Stimulated activated CD4-positive, alpha-beta T cell treated with anti-CD3 and anti-CD28 coated beads, TNF-alpha, amount 100 ng/mL, for 1 hour (primary cell): ENCODE results near the gene MXRA5.
"Not testable (repeated sequence)": the region's sequence is repeated elsewhere in the genome, so short reads cannot be mapped to it uniquely, and the experiment has no call there.

Experiments
- DNase-seq, 3 donors: peaks; one replicate each; pipeline ENCODE4 v3.0.0-alpha.2; 2020; ENCODE audit warnings: low read depth in 3 of 3, low spot score in 1 of 3

The MXRA5 gene, protein sequence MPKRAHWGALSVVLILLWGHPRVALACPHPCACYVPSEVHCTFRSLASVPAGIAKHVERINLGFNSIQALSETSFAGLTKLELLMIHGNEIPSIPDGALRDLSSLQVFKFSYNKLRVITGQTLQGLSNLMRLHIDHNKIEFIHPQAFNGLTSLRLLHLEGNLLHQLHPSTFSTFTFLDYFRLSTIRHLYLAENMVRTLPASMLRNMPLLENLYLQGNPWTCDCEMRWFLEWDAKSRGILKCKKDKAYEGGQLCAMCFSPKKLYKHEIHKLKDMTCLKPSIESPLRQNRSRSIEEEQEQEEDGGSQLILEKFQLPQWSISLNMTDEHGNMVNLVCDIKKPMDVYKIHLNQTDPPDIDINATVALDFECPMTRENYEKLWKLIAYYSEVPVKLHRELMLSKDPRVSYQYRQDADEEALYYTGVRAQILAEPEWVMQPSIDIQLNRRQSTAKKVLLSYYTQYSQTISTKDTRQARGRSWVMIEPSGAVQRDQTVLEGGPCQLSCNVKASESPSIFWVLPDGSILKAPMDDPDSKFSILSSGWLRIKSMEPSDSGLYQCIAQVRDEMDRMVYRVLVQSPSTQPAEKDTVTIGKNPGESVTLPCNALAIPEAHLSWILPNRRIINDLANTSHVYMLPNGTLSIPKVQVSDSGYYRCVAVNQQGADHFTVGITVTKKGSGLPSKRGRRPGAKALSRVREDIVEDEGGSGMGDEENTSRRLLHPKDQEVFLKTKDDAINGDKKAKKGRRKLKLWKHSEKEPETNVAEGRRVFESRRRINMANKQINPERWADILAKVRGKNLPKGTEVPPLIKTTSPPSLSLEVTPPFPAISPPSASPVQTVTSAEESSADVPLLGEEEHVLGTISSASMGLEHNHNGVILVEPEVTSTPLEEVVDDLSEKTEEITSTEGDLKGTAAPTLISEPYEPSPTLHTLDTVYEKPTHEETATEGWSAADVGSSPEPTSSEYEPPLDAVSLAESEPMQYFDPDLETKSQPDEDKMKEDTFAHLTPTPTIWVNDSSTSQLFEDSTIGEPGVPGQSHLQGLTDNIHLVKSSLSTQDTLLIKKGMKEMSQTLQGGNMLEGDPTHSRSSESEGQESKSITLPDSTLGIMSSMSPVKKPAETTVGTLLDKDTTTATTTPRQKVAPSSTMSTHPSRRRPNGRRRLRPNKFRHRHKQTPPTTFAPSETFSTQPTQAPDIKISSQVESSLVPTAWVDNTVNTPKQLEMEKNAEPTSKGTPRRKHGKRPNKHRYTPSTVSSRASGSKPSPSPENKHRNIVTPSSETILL (N-terminal part only)

DNA sequence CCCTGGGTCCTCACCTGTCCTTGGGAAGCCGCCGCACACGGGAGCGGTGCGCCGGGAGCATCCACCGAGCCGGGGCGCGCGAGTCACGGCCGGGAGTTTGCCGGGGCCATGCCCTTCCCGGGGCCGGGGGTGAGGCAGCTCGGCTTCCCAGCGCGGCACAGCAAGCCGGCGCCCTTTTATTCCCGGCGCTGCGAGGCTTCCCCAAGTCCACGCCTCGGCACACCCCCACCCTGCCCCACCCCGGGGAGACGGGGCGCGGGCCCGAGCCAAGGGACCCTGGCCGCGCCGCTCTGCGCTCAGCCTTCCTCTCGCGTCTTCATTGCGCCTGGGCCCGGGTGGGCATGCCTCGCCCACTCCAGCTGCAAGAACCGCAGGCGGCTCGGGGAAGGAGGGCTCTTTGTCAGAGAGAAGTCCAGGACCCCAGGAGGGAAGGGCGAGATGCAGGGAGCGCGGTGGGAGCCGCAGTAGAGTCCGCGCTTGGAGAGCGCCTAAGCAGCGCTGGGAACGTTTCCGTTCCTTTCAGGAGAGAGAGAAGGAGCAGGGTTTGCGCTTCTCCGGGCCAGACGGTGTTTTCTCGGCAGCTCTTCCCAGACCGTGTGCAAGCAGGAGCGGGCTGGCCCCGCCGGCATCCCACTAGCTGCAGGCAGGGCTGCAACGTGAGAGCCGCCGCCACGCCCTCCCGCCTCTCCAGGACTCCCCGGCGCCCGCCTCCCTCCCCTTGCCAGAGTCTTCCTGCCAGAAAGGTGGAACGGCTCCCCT lies at the start of gene MXRA5:
Gene MXRA5 (minus strand): TSS at position 152 of the 759 bp plus-strand sequence. CDS start 2,819 bp downstream, outside the sequence.
- DNase-seq: no peak

DNA sequence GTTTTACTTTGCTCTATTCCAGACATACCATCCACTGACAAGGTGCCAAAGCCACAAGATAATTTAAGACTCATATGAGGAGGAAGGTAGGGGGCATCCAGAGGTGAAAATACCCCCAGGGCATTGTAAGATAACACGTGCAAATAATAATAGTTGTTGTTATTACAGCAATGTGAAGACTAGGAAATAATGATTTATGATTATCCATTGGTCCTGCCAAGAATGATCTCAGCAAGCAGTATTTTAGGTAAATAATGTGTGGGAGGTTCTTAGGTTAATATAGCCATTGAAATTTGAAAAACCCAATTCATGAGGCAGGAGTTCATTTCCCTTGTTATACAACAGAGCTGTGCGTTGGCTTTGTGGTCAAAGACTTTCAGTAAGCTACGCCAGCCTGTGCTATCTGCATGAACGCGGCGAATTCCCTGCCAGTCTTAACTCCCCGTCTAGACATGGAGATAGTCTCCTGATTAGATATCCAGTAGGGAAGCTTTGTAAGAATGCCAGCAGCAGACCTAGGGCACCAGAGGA lies 47.2 kb upstream of the MXRA5 start:
- no peak for DNase-seq

DNA sequence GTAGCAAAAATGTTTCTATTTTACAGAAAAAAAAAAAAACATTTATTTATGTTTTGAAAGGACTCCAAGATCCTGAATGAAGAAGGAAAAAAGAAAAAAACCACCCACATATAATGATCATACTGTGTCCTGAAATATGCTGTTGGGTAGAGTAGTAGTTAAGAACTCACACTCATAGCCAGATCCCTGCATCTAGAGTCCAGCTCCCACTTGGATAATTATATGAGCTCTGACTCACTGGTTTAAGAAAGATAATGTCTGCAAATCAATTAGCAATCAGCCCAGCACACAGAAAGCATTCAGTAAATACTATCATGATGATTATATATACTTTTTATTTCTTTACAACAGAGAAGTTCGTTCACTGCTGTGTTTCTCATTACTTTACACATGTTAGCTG lies 46.7 kb upstream of the MXRA5 start:
- no peak for DNase-seq

DNA sequence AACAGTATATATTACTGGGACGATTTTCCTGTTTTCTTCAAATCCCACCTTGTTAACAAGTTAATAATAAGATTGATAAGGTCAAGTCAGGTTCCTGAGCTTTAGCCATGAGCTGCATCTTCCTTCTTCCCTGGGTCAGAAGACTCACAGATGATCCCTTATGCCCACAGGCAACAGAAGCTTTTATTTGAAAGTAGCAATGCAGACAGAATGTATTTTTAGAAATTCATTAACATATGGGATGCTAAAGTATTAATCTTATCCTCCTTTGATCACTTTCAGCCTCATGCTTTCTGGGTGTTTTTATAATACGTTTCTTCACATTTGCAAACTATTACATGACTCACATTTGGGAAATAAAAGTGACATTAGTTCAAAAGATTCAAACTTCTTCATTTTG lies 42.0 kb upstream of the MXRA5 start:
- DNase-seq: no peak

DNA sequence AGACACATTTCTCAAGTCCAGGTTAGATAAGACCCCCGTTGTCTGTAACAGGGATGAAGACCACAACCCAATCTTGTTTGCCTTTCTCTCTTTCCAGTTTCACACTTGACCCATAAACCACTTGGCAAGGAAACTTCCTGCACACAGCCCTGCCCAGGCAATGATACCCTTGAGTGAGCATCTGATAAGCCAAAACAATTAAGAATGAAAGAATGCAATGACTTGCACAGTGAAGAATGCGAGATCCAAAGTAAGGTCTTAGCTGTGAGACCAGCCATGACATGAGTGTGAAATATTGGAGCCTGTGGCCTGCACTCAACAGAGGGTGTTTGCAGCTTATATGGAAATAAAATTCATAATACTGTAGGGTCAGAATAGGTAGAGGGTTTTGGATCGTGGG lies 37.9 kb upstream of the MXRA5 start:
- DNase-seq: no peak

DNA sequence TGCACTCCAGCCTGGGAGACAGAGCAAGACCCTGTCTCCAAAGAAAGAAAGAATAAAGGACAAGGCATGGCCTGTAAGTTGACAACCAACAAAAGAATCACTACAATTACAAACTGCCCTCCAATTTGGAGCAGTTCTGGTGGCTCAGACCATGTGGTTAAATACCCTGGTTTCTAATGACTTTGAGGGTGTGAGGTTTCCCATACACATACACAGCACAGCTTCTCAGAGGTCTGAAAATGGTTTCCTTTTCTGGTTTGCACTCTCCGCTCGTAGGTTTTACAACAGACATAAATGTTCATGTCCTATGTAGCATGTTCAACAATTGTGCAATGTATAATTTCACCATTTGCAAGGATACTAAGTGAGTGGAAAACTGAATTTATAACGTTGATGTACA lies 34.2 kb upstream of the MXRA5 start:
- DNase-seq: no peak

DNA sequence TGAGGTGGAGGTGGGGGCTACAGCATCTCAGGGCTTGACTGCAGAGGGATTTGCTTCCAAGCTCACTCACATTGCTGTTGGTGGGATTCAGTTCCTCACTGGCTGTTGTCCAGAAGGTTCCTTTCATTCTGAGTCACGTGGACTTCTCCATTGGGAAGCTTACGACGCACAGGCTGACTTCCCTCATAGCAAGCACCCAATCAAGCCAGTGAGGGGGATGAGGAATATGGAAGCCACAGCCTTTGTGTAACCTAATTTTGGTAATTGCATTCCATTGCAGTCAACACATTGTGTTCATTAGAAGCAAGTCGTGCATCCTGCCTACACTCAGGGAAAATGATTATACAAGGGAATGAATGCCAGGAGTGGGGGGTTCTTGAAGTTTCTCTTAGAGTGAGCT lies 32.7 kb upstream of the MXRA5 start:
- no peak for DNase-seq

DNA sequence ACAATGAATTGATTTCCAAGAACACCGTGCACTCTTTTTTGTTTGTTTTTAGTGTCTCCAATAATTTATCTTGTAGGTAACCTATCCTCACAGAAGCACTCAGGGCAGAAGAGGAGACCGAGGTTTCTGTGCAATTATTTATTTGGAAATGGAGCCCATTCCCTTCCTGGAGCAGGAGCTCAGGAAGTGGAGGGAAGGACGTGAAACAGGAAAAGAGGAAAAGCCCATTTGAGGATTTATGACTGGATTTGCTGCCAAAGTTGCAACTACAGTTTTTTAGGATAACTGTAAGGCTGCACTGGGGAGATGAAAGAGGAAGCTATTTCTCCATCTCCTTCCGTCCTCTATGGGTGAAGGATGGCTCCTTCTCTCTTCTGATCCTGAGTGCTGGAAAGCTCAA lies 31.7 kb upstream of the MXRA5 start:
- DNase-seq: no peak

DNA sequence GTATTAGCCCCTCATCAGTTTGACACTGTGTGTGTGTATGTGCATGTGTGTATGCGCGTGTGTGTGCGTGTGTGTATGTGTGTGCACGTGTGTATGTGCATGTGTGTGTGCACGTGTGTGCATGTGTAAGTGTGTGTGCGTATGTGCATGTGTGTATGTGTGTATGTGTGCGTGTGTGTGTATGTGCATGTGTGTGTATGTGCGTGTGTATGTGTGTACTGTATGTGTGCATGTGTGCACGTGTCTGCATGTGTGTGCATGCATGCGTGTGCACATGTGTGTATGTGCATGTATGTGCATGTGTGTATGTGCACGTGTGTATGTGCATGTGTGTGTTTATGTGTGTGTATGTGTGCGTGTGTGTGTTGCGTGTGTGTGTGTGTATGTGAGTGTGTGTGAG lies 31.1 kb upstream of the MXRA5 start:
- no peak for DNase-seq

DNA sequence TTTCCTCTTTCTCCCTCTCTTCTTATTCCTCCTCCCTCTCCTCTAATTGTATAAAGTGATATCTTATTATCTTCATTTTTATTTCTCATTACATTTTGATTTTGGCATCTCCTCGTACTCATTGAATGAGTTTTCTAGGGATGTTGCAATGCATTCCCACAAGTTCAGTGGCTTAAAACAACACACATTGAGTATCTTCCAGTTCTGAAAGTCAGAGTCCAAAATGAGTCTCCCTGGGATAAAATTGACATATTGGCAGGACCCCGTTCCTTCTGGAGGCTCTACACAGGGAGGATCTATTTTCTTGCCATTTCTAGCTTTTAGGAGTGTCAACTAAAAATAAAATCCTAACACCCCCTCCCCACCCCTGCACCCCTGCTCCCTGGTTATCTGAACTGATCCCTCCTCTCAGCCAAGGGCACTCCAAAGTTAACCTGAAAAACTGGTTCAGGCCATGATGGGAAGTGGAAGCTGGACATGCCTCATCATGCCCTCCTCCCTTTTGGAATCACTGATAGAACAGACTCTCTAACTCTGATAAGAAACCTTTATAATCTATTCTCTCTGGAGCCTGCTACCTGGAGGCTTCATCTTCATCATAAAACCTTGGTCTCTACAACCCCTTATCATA lies 29.5 kb upstream of the MXRA5 start:
- DNase-seq: not testable (repeated sequence)

DNA sequence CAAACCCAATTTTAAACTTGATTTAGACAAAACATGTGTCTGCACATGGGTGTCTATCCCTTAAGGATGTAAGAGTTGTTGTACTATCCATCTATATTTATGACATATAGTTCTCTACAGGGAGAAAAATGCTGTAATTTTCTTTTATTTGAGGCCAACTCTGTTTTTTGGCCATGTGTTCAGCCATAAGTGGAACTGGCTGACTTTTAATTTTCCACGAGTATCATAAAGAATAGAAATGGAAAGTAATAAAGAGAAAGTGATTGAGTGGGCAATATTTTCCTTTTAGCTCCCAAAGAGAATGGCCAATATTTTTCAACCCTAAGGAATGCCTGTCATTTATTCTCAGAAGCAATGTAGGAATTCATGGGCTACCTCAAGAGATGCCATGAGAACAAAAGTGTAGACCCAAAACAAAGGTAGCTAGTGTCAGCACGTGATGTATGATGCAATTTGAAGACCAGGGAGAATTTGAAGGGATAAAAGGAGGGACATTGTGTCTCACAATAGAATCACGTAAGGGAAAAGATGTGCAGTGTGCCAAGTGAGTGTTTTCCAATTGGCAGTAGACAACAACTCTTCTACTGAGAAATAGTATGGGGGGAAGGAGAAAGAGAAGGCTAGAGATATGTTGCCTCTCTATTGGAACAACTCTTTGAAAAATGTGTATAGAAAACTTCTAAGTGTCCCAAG lies 27.8 kb upstream of the MXRA5 start:
- no peak for DNase-seq

DNA sequence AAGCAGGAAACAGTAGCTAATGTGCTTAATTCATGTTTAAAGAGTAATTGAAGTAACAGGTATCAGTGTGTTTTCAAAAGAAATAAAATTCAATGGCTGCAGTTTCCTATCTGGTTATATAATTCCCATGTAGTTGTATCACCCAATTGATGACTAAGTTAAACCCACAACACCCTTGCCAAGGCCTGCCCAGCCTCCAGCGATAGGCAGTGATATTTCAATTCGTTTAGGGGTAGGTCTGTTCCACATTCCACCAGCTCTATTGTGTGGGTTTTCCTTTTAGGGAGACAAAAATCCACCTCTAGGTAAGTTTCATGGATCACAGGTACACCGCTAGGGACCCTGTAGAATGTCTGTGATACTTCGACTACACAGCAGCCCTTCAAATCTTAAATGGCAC lies 24.7 kb upstream of the MXRA5 start:
- DNase-seq: no peak

DNA sequence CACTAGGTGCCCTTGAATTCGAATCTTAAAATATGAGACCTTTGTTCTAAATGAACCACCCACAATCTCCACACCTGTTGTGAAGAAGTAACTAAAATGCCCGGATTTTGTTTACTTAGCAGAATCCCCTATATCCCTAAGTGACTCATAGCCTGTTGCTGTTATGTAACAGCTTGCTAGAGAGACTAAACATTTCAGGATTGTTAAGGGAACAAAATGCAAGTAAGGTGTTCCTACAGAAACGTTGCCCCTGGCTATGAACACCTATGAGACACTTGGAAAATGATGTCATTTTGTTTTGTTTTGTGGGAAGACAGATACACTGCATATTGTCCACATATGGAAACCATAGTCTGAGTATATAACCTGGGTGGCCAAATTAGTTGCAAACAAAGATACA lies 24.2 kb upstream of the MXRA5 start:
- DNase-seq: no peak

DNA sequence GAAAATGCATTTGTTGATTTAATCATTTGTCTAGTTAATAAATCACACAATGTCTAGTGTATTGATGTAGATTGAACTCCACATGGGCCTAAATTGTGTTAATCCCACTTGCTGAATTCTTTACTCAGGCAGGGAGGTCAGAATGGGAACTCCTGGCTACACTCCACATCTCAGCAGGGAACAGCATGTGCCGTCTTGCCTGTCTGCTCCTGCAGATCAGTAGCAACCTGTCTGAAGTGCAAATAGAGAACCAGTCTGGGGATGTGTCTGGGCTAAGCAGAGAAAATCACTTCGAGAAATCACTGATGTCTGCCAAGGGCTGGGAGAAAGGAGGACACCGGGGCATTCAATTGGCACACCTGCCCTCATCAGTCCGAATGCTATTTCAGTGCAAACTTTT lies 16.5 kb upstream of the MXRA5 start:
- DNase-seq: no peak

DNA sequence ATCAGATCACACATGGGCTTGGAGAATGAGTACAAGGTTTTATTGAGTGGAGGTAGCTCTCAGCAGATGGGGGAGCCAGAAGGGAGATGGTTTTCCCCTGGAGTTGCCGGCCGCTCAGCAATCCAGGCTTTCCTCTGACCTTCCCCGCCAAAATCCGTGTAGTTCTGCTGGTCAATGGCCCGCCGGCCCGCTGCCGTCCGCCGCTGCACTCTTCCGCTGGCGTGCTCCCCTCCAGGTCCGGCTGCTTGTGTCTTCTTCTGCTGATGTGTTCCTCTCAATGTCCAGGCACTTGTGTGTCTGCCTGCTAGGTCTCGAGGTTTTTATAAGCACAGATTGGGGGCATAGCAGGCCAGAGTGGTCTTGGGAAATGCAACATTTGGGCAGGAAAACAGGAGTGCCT lies 14.4 kb upstream of the MXRA5 start:
- DNase-seq: no peak

DNA sequence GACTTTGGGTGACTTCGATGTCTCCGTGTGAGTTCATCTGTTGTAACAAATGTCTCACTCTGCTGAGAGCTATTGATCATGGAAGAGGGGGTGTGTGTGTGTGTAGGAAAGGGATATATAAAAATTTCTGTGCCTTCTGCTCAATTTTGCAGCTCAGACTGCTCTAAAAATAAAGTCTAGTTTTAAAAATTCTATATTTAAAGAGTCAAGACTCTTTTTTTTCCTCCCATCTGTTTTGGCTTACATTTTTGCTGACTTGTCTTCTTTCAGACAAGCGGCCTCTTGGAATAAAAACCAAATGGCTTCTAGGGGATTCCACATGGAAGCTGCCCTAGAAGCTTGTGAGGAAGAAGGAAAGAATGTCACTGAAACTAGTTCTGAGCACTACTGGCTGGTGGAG lies 6.3 kb upstream of the MXRA5 start:
- DNase-seq: not testable (repeated sequence)

DNA sequence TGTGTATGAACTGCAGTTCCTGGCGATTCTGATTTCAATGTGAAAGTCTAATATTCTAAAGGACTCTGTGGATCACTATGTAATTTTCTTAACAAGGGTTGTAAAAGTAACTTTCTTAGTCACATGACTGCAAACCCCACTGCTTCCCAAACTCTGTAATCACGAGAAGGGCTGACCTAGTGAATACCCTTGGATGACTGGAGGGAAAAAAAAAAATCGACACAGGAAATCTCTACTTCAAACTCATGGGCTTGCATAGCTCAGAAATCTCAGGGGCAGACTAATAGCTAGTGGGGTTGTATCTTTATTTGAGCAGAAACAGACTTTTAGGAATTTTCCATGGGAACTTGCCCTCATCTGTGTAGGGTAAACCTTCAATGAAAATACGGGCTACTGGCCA lies 4.8 kb upstream of the MXRA5 start:
- no peak for DNase-seq

DNA sequence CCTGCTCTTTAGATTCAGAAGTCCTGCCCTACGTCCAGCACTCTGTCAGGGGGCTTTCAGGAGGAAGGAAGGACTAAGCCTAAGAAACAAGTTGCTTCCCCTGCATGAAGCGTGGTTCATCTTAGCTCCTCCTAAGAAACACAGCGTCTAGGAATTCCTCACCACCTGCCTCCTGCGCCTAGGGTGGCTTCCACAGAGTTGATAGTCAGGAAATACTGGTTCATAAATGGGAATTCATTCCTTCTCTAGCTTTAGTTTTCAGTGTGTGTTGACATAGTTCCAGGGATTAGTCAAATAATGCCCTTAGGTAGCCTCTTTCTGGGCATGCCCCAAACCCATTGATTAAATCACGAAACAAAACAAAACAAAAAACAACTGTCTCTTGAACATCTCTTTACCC lies 1.7 kb upstream of the MXRA5 start:
- DNase-seq: no peak
